Jurkat, Clone E6-1 (cell line): Measurements from ENCODE around the gene H3-3A.
"Not testable (repeated sequence)": the region's sequence is repeated elsewhere in the genome, so short reads cannot be mapped to it uniquely, and the experiment has no call there.

Source experiments
- DNase-seq: peaks from one replicate; pipeline ENCODE4 v3.0.0-alpha.2; 2011; ENCODE audit warnings: low read depth, low spot score
- H3K4me3 ChIP-seq: 2 replicates; pipeline ENCODE4 v1.5.1; 2011; ENCODE audit warnings: mild to moderate bottlenecking, low read length, control low read depth, moderate library complexity

The H3-3A gene

DNA sequence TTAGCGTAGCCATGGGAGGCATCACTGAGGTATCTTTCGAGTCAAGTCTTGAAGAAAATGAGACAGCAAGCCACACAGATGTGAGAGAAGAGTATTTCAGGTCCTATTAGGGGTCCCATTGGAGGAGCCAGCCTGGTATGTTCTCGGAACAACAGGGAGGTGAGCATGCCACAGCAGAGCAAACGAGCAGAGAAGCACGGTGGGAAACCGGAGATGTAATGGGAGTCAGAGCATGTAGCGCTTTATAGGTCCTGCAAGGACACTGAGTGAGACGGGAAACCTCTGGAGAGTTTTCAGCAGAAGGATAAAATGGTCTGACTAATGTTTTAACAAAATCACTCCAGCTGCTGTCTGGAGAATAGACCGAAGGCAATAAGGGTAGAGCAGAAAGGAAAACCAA, 15.9 kb downstream of the H3-3A start:
- DNase-seq = no peak
- no peak overlapping the region for H3K4me3 ChIP-seq

DNA sequence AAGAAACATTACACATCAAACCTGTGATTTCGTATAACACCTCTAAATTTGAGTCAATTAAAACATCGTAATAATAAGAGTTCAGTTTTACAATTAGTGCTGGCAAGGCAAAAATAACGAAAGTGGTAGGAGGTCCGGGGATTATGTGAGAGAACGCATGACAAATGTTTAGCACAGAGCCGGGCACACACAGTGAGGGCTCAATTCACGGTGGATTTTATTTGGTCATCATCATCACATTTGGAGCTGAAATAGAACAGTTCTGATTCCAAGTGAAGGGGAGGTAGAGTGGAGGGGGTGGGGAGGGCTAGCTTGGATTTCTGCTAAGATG, 20.0 kb downstream of the H3-3A start:
- no peak overlapping the region for H3K4me3 ChIP-seq
- DNase-seq = no peak

- DNase-seq = no peak
- peak overlapping the region; percentile 60 for H3K4me3 ChIP-seq
Measured at GRCh38 chr1:226082959-226083301, 20.4 kb downstream of the H3-3A start.

DNA sequence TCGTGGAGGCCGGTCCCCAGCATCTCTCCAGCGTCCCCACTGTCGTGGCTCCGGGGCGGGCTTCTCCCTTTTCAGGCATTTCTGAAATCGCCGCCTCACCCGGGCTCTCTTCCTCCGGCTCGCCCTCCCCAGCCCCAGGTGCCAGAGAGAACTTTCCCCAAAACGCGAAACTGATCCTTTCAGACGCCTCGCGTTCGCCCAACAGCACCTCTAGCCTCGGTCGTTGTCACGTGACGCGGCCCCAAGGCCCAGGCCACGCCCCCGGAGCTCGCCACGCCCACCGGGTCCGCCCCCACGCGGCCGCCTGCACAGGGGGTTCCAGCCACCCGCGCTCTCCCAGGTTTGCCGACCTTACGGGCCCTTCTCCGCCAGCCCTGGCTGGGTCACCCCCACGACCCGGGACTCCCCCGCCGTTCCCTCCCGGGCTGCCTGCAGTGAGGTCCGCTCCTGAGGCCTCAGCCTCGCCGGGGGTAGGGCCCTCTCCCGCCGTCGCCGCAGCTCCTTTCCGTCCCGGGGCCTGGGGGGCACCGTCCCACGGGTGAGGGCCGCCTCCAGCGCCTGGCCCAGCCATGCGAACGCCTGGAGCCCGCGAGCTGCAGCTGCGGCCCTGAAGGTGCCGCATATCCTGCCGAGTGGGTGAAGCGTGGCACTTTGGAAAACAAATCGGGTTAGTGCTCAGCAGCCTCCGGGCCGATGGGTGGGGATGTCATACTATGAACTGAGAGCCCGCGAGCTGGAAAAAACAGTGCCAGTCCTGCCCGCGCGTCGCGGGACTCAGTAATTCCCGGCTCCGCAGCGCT, 21.0 kb downstream of the H3-3A start:
- DNase-seq = peak; percentile 53
- peak overlapping the region; percentile 60 for H3K4me3 ChIP-seq

GRCh38 chr1:226085675-226086285, 23.3 kb downstream of the H3-3A start:
- no peak overlapping the region for H3K4me3 ChIP-seq
- DNase-seq = no peak

GRCh38 chr1:226086776-226087175, 24.3 kb downstream of the H3-3A start:
- no peak overlapping the region for H3K4me3 ChIP-seq
- no peak for DNase-seq

- DNase-seq = no peak
- no peak overlapping the region for H3K4me3 ChIP-seq
Measured at GRCh38 chr1:226091461-226091860, 28.9 kb downstream of the H3-3A start.

GRCh38 chr1:226092048-226092820, 29.7 kb downstream of the H3-3A start:
- H3K4me3 ChIP-seq, DNase-seq: not testable (repeated sequence)

GRCh38 chr1:226092965-226093364, 30.4 kb downstream of the H3-3A start:
- no peak overlapping the region for H3K4me3 ChIP-seq
- DNase-seq = no peak

GRCh38 chr1:226093621-226094020, 31.1 kb downstream of the H3-3A start:
- DNase-seq = no peak
- no peak overlapping the region for H3K4me3 ChIP-seq

- DNase-seq = no peak
- no peak overlapping the region for H3K4me3 ChIP-seq
Measured at GRCh38 chr1:226094451-226094850, 31.9 kb downstream of the H3-3A start.

DNA sequence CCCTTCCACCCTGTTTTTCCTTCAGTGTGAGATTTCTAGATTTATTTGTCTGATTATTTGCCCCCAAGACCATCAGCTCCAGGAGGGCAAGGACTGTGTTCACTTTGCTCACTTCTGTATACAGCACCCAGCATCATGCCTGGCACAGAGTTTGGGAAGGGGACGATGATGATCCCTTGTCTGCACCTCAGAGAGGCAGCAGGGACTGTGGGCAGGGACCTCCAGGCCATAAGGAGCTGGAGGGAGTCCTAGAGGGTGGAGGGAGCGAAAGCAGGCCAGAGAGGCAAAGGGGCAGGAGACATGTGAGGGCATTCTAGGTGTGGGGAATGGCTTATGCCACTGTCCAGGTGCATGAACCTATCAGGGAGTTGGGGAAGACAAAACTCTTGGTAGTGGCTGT, 32.8 kb downstream of the H3-3A start:
- no peak overlapping the region for H3K4me3 ChIP-seq
- DNase-seq = no peak

DNA sequence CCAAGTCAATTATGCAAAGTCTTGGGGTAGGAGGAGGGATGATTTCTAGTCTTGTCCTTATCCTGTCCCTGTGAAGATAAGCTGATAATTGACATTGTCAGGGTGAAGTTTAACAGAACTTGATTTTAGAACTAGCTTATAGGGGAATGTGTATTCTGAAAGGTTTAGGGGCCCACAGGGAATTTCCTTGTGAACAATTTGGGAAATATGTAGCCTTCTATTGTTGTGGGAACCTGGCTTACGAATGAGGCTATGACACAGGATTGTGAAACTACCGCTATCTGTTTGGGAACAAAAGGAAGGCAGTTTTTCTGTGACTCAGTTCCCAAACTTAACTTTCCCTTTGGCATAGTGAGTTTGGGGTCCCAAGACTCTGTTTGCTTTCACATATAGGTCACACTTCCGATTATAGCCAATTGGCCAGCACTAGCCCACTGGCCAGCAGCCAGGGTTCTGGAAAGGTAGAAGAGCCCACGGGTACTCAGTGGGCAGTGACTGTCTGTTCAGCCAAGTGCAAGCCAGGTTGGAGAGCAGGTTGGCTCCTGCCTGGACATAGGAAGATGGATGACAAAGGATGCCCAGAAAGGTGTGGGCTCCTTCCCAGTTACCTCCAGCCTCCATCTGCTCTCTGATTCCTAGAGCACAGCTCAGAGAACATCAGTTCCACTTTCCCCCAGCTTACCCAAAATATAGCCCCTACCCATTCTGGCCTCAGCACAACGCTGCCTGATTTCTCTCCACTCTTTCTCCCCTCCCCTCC, 35.5 kb downstream of the H3-3A start:
- H3K4me3 ChIP-seq = no peak overlapping the region
- no peak for DNase-seq

- no peak for DNase-seq
Measured at GRCh38 chr1:226098870-226099835, 36.6 kb downstream of the H3-3A start.

GRCh38 chr1:226100436-226101391, 38.2 kb downstream of the H3-3A start:
- peak overlapping the region; percentile 47 for H3K4me3 ChIP-seq
- no peak for DNase-seq

More at GRCh38 chr1:226098870-226099835, 36.6 kb downstream of the H3-3A start:
- H3K4me3 ChIP-seq = no peak overlapping the region

DNA sequence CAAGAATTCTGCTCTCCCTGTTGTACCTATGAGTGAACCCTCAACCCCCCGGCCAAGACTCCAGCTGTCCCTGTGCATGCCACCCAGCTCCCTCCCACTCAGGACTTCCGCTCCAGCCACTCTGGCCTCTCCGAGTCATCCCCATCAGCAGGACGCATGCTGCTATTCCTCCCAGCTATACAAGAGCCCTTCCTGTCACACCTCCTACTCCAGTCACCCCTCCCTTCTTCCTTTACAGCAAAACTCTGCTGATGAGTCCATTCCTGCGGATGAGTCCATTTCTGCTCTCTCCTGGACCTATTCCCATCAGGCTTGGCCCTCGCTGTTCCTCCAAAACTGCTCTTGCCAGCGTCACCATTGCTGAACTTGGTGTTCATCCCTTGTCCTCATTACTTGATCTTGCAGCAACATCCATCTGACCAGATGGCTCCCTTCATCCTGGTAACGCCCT, 42.2 kb downstream of the H3-3A start:
- H3K4me3 ChIP-seq = no peak overlapping the region
- no peak for DNase-seq
